ENCODE measurements around the gene KBTBD12.

- no peak for TF ChIP-seq TCF12 (IDR thresholded peaks at IDR 0.05)
- no peak for TF ChIP-seq CTCF (IDR thresholded peaks at IDR 0.05)
- TF ChIP-seq POLR2AphosphoS5 (IDR thresholded peaks at IDR 0.05; ENCODE audit: low read depth, low read length) = no peak
- TF ChIP-seq ELF1 (IDR thresholded peaks at IDR 0.05) = no peak
Measured at GRCh38 chr3:127914584-127914983, 448 bp upstream of the KBTBD12 start.
